ENCODE data around the gene NMRK2. TPM values are rescaled to one million over a fixed set of nuclear protein-coding genes. Genes with fewer than 3 reads are reported as not detected.
"Not testable (repeated sequence)": the region's sequence is repeated elsewhere in the genome, so short reads cannot be mapped to it uniquely, and the experiment has no call there.

The NMRK2 gene
- total RNA-seq, 1 donor from 2014 or later = not detected

DNA sequence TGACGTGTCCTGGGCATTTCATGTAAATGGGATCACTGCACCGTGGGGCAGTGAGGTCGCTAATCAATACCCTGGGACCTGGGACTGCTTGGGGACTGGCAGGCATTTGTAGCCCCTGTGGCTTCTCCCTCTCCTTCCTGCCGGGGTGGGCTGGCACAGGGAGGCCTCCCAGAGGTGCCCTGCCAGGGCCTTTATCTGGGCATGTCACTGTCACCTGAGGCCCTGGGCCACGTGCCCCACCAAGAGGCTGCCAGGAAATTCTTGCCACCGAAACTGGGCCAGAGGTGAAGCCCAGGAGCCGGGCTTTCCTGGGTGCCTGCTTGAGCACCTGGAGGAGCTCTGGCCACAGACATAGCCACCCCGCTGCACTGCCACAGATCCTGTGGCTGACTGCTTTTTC is 1.8 kb upstream of the NMRK2 start:
- no peak for DNase-seq (ENCODE audit: low spot score in 2 of 2)
- FAIRE-seq = no peak

DNA sequence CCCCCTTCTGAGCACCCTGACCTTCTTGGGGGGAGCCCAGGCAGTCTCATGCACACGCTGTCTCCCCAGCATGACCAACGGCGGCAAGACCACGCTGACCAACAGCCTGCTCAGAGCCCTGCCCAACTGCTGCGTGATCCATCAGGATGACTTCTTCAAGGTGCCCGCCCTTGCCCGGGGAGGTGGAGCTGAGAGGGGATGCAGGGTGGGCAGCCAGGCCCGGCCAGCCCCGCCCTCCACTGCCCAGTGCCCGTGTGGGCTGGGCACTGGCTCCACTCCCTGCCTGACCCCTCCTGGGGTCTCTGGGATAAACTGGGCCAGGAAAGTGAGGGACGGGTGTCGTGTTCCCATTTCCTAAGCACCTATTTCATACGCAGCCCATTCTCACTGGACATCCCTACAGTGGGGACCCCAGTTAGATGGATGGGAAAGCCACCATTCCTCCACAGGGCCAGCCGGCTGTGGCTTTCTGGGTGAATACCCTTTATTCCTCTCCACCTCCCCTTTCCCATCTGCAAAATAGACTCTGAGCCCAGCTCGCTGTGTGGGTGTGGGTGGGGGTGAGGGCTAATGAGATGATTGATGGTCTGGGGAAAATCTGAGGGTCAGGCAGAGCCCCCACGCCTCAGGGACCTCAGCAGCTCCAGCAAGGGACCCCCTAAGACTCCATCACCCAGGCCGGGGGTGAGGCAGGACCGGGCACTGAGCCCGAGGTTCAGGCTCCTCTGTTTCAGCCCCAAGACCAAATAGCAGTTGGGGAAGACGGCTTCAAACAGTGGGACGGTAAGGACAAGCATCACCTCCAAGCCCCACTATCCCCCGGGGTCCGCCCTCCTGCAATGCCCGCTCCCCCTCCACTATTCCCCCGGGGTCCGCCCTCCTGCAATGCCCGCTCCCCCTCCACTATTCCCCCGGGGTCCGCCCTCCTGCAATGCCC is 3.9 kb downstream of the NMRK2 start:
- FAIRE-seq = no peak

DNA sequence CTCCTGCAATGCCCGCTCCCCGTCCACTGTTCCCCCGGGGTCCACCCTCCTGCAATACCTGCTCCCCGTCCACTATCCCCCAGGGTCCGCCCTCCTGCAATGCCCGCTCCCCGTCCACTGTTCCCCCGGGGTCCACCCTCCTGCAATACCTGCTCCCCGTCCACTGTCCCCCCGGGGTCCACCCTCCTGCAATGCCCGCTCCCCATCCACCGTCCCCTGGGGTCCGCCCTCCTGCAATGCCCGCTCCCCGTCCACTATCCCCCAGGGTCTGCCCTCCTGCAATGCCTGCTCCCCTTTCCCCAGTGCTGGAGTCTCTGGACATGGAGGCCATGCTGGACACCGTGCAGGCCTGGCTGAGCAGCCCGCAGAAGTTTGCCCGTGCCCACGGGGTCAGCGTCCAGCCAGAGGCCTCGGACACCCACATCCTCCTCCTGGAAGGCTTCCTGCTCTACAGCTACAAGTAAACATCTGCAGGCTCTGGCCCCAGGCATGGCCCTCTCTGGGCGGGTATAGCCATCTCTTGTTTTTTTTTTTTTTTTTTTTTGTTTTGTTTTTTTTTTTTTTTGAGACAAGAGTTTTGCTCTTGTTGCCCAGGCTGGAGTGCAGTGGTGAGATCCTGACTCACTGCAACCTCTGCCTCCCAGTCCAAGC is 5.6 kb downstream of the NMRK2 start:
- FAIRE-seq; DNase-seq (ENCODE audit: low spot score in 2 of 2): not testable (repeated sequence)

More for the DNA sequence above, 3.9 kb downstream of the NMRK2 start:
- DNase-seq (ENCODE audit: low spot score in 2 of 2) = no peak

DNA sequence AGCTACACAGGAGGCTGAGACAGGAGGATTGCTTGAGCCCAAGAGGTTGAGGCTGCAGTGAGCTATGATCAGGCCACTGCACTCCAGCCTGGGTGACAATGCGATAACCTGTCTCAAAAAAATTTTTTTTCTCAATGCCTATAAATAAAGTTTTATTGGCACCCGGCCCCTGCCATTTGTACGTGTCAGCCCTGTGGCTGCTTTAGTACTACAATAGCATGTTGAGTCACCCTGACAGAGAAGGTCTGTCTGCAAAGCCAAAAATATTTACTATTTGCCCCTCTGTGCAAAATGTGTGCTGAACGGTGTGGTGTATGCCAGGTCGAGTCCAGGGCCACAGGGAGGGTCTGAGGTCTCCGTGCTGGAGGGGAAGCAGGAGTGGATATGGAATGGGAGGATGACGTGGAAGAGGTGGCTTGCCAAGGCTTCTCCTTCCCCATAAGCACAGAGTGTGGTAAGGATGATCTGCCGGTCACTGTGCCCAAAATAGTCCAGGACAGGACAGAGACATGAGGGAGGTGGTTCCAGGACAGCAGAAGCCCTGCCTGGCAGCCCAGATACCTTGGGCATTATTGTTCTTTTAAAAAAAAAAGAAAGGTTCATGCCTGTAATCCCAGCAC is 10.0 kb downstream of the NMRK2 start:
- FAIRE-seq = no peak
- no peak for DNase-seq (ENCODE audit: low spot score in 2 of 2)

DNA sequence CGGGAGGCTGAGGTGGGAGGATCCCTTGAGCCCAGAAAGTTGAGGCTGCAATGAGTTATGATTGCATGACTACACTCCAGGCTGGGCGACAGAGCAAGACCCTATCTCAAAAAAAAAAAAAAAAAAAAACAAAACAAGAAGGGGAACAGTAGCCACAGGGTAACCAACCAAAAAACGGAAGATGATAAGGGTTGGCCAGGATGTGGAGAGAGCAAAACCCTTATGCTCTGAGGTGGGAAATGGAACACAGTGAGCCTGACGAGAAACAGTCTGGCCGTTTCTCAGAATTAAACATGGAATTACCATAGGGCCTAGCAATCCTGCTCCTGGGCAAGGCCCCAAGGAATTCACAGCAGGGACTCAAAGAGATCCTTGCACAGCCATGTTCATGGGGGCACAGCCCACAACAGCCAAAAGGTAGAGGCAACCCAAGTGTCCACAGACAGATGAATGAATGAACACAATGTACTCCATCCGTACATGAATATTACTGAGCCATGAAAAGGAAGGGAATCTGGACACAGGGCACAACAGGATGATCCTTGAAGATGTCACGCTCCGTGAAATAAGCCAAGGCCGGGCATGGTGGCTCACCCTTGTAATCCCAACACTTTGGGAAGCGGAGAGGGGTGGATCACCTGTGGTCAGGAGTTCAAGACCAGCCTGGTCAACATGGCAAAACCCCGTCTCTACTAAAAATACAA is 11.3 kb downstream of the NMRK2 start:
- FAIRE-seq = no peak
- DNase-seq (ENCODE audit: low spot score in 2 of 2) = no peak

DNA sequence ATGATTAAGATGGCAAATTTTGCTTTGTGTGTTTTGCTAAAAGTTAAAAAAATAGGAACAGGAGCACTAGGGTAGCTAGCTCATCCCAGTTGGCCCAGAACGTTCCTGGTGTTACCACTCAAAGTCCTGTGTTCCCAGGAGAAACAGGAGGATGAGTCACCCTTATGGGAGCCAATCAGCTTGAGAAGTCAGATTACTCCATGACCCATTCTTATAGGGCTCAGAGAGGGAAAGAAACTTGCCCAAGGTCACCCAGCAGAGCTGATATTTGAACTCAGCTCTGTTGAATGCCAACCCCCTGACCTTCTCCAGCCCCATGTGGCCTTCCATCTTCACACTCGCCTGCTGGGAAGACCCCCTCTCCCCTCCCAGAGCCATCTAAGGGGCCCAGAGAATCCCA is 13.0 kb downstream of the NMRK2 start:
- FAIRE-seq = no peak
- DNase-seq (ENCODE audit: low spot score in 2 of 2) = no peak

DNA sequence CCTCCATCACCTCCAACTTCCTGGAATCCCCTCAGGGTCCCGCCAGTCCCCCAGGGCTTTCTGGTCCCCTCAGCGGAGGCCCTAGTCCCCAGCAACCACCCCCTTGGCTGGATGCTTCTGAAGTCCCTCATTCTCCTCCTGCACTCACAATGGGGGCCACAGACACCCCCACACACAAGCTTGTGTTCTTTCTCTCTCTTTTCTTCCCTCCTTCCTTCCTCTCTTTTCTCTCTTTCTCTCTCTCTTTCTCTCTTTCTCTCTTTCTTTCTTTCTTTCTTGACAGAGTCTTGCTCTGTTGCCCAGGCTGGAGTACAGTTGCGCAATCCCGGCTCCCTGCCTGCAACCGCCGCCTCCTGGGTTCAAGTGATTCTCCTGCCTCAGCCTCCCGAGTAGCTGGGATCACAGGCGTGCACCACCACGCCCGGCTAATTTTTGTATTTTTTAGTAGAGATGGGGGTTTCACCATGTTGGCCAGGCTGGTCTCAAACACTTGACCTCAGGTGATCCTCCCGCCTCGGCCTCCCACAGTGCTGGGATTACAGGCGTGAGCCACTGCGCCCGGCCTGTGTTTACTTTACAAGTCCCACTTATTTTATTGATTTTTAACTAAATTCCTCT is 14.6 kb downstream of the NMRK2 start:
- not testable (repeated sequence) for DNase-seq (ENCODE audit: low spot score in 2 of 2); FAIRE-seq

DNA sequence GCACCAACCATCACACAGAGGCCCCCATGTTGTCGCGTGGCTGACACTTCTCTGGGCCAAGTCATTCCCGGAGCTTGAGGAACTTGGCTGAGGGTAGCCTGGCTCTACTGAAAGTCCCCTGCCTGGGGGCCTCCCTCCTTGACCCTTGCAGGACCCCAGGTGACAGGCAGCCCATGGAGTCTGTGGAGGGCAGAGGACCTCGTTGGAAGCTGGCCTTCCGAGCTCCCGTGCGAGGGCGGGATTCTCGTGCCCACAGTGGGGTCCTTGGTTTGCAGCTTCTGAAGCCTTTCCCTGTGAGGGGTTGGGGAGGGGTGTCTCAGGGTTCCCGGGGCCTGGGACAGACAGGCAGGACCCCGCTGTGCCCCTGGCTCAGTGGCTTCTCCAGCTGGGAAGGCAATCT is 16.4 kb downstream of the NMRK2 start:
- DNase-seq (ENCODE audit: low spot score in 2 of 2) = no peak
- no peak for FAIRE-seq

DNA sequence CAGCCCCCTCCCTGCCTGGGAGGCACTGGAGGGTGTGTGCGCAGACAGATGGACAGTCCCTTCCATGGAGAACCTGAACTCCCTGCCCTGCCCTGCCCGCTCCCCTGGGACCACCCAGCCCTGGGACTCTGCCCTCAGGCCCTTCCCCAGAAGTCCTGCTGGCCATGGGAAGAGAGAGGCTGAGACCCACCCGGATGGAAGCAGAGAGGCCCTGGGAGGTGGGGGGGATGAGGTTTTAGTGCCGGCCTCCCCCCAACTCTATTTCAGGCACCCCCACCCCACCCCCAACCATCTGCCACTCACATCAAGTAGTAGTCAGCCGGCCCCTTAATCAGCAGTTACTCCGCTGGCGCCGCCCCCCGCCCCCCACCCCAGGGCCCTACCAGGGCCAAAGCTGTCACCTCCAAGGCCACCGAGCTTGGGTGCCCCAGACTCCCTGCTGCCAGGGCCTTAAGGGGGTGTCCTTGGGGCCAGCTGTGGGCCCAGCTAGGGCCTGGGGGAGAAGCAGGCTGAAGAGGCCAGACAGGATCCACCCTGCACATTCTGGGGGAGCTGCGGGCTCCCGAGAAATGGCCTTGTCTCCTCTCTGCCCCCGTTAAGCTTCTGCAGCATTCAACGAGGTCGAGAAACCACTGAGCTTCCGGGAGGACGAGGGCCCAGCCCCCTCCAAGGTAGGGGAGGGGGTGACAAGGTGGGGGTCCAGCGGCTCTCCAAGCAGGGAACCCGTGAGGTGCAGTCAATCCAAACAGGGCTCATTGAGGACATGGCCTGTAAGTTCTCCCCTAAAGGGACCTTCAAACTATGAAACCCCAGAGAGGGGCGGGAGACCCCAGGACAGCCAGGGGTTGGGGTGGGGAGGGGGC is 17.4 kb downstream of the NMRK2 start:
- no peak for DNase-seq (ENCODE audit: low spot score in 2 of 2)
- FAIRE-seq = no peak

DNA sequence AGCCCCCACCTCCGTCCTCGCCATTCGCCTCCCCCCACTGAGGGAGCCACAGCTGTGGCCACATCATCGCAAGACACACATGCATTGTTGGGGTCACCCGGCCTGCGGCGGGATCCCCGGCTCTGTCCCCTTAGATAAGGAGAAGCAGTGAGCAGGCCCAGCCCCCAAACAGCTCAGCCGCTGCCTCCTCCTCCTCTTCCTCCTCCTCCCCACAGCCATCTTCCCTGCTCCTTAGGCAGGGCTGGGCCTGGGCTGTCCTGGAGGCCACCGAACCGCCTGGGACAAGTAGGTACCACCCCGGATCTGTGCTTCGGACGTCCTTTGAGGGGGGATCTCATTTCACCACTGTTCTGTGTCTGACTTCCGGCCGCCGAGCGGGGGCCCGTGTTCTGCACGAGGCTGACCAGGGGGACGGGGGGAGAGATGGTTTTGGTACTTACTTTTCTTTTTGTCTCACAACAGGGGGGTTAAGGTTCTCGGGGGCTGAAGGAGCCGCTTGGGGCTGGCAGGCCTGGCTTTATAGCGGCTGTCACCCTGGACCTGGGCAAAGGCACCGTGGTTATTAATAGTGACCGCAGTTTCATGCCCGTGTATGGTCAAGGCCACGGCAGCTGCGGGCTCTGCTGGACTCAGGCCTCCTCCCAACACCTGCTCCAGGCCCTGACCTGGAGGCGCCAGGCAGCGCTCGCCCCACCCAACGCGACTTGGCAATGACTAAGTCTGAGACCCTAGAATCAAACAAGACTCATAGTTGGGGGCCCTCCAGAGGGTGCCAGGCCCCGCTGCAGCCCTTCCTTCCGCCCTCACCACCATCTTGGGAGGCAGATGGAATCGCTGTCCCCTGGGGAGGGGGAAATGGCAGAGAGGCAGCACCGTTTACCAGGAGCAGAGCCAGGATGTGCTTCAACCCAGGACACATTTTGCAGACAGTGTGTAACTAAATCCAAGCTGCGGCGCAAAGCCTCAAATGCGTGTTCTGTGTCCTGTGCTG is 18.3 kb downstream of the NMRK2 start:
- DNase-seq (ENCODE audit: low spot score in 2 of 2) = no peak
- no peak for FAIRE-seq

DNA sequence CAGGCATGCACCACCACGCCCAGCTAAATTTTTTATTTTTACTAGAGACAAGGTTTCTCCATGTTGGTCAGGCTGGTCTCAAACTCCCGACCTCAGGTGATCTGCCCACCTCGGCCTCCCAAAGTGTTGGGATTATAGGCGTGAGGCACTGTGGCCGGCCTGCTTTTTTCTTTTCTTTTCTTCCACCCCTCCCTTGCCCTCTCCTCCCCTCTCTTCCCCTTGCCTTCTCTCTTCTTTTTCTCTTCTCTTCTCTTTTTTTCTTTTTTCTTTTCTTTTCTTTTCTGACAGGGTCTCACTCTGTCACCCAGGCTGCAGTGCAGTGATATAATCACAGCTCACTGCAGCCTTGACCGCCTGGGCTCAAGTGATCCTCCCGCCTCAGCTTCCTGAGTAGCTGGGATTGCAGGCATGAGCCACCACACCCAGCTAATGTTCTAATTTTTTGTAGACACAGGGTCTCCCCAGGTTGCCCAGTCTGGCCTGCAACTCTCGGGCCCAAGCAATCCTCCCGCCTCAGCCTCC is 19.9 kb downstream of the NMRK2 start:
- DNase-seq (ENCODE audit: low spot score in 2 of 2); FAIRE-seq: not testable (repeated sequence)

DNA sequence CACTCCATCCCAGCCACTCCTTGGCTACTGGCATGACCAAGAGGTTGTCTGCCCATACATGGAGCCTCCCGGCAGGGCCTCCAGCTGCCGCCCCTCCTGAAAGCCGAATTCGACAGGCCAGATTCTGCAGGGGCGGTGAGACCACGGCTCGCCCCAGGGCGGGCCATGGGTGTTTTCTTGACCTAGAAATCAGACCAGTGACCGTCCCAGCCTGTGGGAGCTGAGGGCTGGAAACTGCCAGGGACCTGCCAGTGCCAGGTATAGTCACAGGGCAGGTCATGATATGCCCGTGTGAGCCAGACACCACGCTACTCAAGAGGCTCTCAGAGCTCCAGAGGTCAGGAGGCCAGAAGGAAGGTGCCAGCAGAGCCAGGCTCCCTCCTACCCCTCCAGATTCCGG is 21.2 kb downstream of the NMRK2 start:
- DNase-seq (ENCODE audit: low spot score in 2 of 2) (no peak), FAIRE-seq (no peak)

DNA sequence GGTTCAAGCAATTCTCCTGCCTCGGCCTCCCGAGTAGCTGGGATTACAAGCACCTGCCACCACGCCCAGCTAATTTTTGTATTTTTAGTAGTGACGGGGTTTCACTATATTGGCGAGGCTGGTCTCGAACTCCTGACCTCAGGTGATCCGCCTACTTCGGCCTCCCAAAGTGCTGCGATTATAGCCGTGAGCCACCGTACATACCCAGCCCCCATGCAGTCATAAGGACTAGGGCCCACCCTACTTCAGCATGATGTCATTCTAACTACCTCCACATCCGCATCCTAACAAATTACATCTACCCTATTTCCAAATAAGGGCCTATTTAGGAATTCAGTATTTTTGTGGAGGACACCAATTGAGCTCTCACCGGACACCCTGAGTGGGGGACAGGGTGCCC is 22.4 kb downstream of the NMRK2 start:
- DNase-seq (ENCODE audit: low spot score in 2 of 2); FAIRE-seq: not testable (repeated sequence)

DNA sequence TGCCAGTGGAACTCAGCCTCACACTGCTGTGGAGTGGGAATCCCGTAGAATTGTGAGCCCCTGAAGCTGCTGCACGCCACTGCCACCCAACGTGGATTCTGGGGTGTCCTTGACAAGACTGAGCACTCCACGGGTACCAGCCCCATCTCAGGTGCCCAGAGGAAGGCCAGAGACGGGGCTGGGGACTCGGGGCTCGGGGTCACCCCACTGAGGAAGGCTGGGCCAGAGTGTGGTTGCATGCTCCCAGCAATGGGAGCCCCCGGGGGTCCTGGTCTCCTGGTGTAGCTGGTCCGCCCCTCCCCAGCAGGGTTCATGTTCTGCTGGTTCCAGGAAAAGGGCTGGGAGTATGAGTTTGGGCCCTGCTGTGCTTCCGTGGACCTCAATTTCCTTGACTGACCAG is 22.8 kb downstream of the NMRK2 start:
- FAIRE-seq (no peak), DNase-seq (ENCODE audit: low spot score in 2 of 2) (no peak)

DNA sequence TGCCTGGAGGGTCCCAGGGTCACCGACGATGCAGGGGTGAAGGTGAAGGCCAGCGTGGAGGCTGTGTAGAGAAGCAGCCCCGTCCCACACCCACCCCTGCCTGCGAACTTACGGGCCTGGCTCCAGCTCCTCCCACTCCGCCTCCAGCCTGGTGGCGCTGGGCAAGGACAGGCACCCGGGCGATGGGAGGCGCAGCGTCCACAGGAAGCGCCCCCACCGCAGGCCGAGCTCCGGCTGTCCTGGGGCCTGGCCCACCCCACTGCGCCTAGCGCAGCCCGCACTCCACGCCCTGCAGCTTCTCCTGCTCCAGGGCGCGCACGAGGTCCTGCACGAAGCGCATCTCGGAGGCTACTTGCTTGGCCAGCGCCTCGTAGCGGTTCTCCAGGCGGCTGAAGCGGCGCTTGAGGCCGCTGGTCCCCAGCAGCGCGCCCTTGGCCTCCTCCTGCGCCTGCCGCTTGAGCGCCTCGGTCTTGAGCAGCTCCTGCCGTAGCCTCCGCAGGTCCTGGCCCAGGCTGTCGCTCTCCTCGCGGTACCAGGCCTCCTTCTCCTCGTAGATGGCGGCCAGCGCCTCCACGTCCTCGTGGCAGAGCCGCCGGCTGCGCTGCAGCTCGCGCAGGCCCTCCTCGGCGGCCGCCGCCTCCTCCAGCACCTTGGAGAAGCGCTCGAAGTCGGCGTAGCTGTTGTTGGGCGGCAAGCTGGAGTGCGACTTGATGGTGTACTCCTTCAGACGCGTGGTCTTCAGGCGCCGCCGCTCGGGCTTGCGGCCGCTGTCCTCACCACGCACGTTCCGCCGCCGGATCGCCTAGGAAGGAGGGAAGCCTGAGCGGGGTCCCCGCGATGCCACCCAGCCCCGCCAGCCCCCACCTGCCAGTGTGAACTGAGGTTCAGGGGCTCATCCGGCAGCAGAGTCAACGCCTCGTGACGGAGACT is 26.2 kb downstream of the NMRK2 start:
- no peak for FAIRE-seq
- DNase-seq (ENCODE audit: low spot score in 2 of 2) = no peak

DNA sequence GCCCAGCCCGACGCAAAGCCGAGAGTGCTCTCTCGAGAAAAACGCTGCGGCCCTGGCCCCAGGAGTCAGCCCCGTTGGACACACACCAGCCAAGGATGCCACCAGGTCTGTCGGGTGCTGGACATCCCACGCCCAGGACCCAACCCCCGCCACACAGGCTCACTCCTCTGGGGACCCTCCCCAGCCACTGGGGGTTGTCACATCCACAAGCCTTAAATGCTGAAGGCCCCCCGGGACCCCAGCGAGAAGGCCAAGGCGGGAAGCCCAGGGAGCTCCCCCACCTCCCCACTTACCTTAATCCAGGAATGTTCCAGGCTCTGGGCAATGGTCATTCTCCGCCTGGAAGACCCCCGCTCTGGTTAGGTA is 26.9 kb downstream of the NMRK2 start:
- no peak for DNase-seq (ENCODE audit: low spot score in 2 of 2)

DNA sequence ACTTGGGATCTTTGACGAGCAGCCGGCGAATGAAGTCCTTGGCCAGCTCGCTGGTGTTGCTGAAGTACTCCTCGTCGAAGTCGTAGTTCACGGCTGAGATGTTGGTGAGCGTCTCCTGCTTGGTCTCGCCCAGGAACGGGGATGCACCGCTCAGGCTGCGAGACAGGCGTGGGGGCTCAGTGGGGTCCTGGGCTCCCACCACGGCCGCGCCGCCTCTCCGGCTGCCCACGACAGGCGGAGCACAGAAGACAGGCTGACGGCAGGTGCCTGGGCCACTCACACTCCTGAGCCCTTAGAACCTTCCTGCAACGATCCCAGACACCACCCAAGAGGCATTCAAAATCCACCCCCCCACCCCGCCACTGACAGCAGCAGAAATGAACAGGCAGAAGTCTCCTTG is 28.1 kb downstream of the NMRK2 start:
- no peak for FAIRE-seq
- DNase-seq (ENCODE audit: low spot score in 2 of 2) = no peak

More for the DNA sequence above, 26.9 kb downstream of the NMRK2 start:
- FAIRE-seq = no peak

All from frontal cortex (tissue), 4 donors.